Kidney epithelial cell (primary cell): ENCODE measurements around the gene LHFPL6. TPM values are rescaled to one million over a fixed set of nuclear protein-coding genes. Genes with fewer than 3 reads are reported as not detected.

Source experiments
- DNase-seq: peaks from one replicate; pipeline ENCODE4 v3.0.0-alpha.2; 2010; ENCODE audit warnings: low read depth
- H3K27me3 ChIP-seq: 2 replicates; pipeline ENCODE4 v1.6.0; 2011; ENCODE audit warnings: low read length; ENCODE audit not compliant: control insufficient read depth, insufficient read depth
- H3K36me3 ChIP-seq: 2 replicates; pipeline ENCODE4 v1.5.1; 2011; ENCODE audit warnings: low read length; ENCODE audit not compliant: control insufficient read depth, insufficient read depth
- H3K4me3 ChIP-seq: 2 replicates; pipeline ENCODE4 v1.5.1; 2011; ENCODE audit warnings: low read depth, mild to moderate bottlenecking, control low read depth, low read length
- CTCF ChIP-seq: IDR thresholded peaks from 2 replicates; pipeline ENCODE4 v1.5.1; 2011; ENCODE audit warnings: mild to moderate bottlenecking, moderate library complexity, low read length, control low read depth, inconsistent platforms; ENCODE audit not compliant: insufficient read depth, poor library complexity, severe bottlenecking
- total RNA-seq: library from RNA; depleted of rRNA; stranded (reverse); fragments of >200 nt; gene quantifications from 2 replicates; pipeline ENCODE4 v1.2.3, GENCODE V29; 2015

Gene LHFPL6
- total RNA-seq, 1 donor from 2014 or later, result 7.0 TPM

- TF ChIP-seq CTCF, result no peak
- no peak for DNase-seq
- Histone ChIP-seq H3K4me3 (no peak overlapping the region), H3K36me3 (no peaks in the 10 kb centered on the region), H3K27me3 (no peaks in the 10 kb centered on the region)
These were observed 208.0 kb downstream of the LHFPL6 start for GRCh38 chr13:39394796-39395678.

GRCh38 chr13:39391761-39392160 is 211.2 kb downstream of the LHFPL6 start:
- DNase-seq, result no peak
- Histone ChIP-seq H3K27me3 (no peaks in the 10 kb centered on the region), H3K4me3 (no peak overlapping the region), H3K36me3 (no peaks in the 10 kb centered on the region)
- no peak for TF ChIP-seq CTCF

GRCh38 chr13:39389013-39389412 is 214.0 kb downstream of the LHFPL6 start:
- no peaks in the 10 kb centered on the region for H3K36me3 ChIP-seq
- TF ChIP-seq CTCF, result no peak
- H3K4me3 ChIP-seq, result no peak overlapping the region
- no peak for DNase-seq
- no peaks in the 10 kb centered on the region for H3K27me3 ChIP-seq

- no peaks in the 10 kb centered on the region for H3K36me3 ChIP-seq
- no peak overlapping the region for H3K4me3 ChIP-seq
- H3K27me3 ChIP-seq, result no peaks in the 10 kb centered on the region
- DNase-seq, result no peak
- no peak for TF ChIP-seq CTCF
These were observed 217.3 kb downstream of the LHFPL6 start for GRCh38 chr13:39385621-39386231.

- no peaks in the 10 kb centered on the region for H3K36me3 ChIP-seq
- no peaks in the 10 kb centered on the region for H3K27me3 ChIP-seq
- TF ChIP-seq CTCF, result no peak
- H3K4me3 ChIP-seq, result no peak overlapping the region
- no peak for DNase-seq
These were observed 217.8 kb downstream of the LHFPL6 start for GRCh38 chr13:39385154-39385553.
